Measurements from ENCODE around the gene CLDN20.

GRCh38 chr6:155254139-155254538 is 9.7 kb upstream of the CLDN20 start:
- TF ChIP-seq CTCF (conservative IDR thresholded peaks at IDR 0.05) (no peak), ZFX (IDR thresholded peaks at IDR 0.05) (no peak)
